Uterus (tissue), 4 donors: ENCODE results near the gene TBC1D3B. TPM values are rescaled to one million over a fixed set of nuclear protein-coding genes. Genes with fewer than 3 reads are reported as not detected.
A peak's percentile ranks its signal among the peaks of the same experiment; 100 is the strongest.
"Not testable (repeated sequence)": the region's sequence is repeated elsewhere in the genome, so short reads cannot be mapped to it uniquely, and the experiment has no call there.

ENCODE experiments used
- DNase-seq, 2 donors: peaks; one replicate each; pipeline ENCODE4 v3.0.0-alpha.2; 2019 to 2020
- H3K27ac ChIP-seq, 2 donors: fragments of 200-600 bp; sonication (generic); 1 replicate in 1 of 2; 2 replicates in 1 of 2; pipeline ENCODE4 v1.5.1; 2016 to 2018
- H3K27me3 ChIP-seq, 2 donors: fragments of 200-600 bp; sonication (generic); one replicate each; pipeline ENCODE4 v1.5.1; 2018 to 2019; ENCODE audit warnings: control low read depth in 1 of 2
- H3K36me3 ChIP-seq, 2 donors: fragments of 200-600 bp; sonication (generic); one replicate each; pipeline ENCODE4 v1.5.1; 2019; ENCODE audit warnings: control low read depth in 1 of 2
- H3K4me1 ChIP-seq, 2 donors: fragments of 200-600 bp; sonication (generic); one replicate each; pipeline ENCODE4 v1.5.1; 2018 to 2019; ENCODE audit warnings: control low read depth in 1 of 2
- H3K4me3 ChIP-seq, 2 donors: fragments of 200-600 bp; sonication (generic); 1 replicate in 1 of 2; 2 replicates in 1 of 2; pipeline ENCODE4 v1.5.1; 2018 to 2019; ENCODE audit warnings: mild to moderate bottlenecking in 1 of 2
- H3K9me3 ChIP-seq, 2 donors: fragments of 200-600 bp; sonication (generic); one replicate each; pipeline ENCODE4 v1.5.1; 2019; ENCODE audit warnings: control low read depth in 1 of 2
- POLR2A ChIP-seq, 2 donors: fragments of 450-650 bp; IDR thresholded peaks; one replicate each; pipeline ENCODE4 v1.6.1; 2016; ENCODE audit warnings: antibody characterized with exemption in 2 of 2, mild to moderate bottlenecking in 1 of 2, moderate library complexity in 1 of 2
- intact Hi-C: fragments of 100-400 bp; cut with DNase I; formaldehyde crosslinking; loops from one replicate; pipeline ENCODE4 v1.15.1; 2023; ENCODE audit warnings: low total_unique reads
- total RNA-seq, 4 donors: library from RNA; depleted of rRNA in 3 of 4; stranded (reverse); fragments of >200 nt in 3 of 4; gene quantifications; one replicate each; pipeline versions ENCODE4 v1.1.0 to v1.2.4, GENCODE V29; 2014 to 2023
- TF ChIP-seq, protein P1 (sequence below), 4 experiments: fragments of 200-600 bp in 2 of 4; fragments of 450-650 bp in 2 of 4; sonication (generic) in 2 of 4; IDR thresholded peaks; one replicate each; pipeline ENCODE4 v1.5.1; 2016 to 2019; ENCODE audit warnings: antibody characterized with exemption in 4 of 4, mild to moderate bottlenecking in 2 of 4, moderate library complexity in 1 of 4
- donor health status: DM: yes; HTN: yes; CAD: no.

The TBC1D3B gene
- total RNA-seq, 4 donors from 2014 or later, result 10.9 TPM; not detected in 3

DNA sequence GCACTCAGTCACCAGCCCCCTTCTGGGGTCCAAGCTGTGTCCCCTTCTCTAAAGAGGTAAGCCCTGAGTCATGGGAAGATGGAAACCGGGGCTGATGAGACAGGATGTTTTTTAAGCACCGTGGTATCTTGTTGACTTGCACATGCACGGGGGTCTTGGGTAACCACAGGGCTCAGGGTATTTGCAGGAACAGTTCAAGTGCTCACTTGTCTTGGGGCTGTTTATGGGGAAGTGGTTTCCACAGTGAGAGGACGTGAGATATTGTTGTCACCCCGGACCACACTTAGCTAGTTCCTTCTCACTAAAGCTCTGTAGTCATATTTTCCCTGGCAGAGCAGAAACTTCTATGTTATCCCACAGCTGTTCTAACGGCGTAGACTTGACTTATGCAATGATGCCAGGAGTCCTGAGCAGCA is 12.5 kb upstream of the TBC1D3B start:
- Histone ChIP-seq H3K4me3 (no peak overlapping the region), H3K27ac (no peak overlapping the region), H3K9me3 (no peaks in the 10 kb centered on the region), H3K27me3 (no peaks in the 10 kb centered on the region), H3K4me1 (peaks cover 0 to 2% of the 10 kb centered on the region in 2 donors), H3K36me3 (no peaks in the 10 kb centered on the region)
- TF ChIP-seq POLR2A (IDR thresholded peaks at IDR 0.05), result no peak
- TF ChIP-seq, protein P1, sequence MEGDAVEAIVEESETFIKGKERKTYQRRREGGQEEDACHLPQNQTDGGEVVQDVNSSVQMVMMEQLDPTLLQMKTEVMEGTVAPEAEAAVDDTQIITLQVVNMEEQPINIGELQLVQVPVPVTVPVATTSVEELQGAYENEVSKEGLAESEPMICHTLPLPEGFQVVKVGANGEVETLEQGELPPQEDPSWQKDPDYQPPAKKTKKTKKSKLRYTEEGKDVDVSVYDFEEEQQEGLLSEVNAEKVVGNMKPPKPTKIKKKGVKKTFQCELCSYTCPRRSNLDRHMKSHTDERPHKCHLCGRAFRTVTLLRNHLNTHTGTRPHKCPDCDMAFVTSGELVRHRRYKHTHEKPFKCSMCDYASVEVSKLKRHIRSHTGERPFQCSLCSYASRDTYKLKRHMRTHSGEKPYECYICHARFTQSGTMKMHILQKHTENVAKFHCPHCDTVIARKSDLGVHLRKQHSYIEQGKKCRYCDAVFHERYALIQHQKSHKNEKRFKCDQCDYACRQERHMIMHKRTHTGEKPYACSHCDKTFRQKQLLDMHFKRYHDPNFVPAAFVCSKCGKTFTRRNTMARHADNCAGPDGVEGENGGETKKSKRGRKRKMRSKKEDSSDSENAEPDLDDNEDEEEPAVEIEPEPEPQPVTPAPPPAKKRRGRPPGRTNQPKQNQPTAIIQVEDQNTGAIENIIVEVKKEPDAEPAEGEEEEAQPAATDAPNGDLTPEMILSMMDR (IDR thresholded peaks at IDR 0.05), result no peak
- intact Hi-C loops, result no loop called here
- no peak for DNase-seq

- H3K4me3 ChIP-seq, H3K27me3 ChIP-seq, H3K9me3 ChIP-seq, H3K27ac ChIP-seq, H3K36me3 ChIP-seq, intact Hi-C loops, H3K4me1 ChIP-seq, DNase-seq: not testable (repeated sequence)
Measured at GRCh38 chr17:36187943-36188665, 11.7 kb upstream of the TBC1D3B start.

- H3K27ac ChIP-seq, H3K4me3 ChIP-seq, H3K4me1 ChIP-seq, H3K27me3 ChIP-seq, H3K36me3 ChIP-seq, DNase-seq, intact Hi-C loops, H3K9me3 ChIP-seq: not testable (repeated sequence)
Measured at GRCh38 chr17:36186810-36187763, 10.7 kb upstream of the TBC1D3B start.

GRCh38 chr17:36185416-36185815 is 9.0 kb upstream of the TBC1D3B start:
- Histone ChIP-seq H3K9me3 (no peaks in the 10 kb centered on the region), H3K27ac (no peak overlapping the region), H3K27me3 (peaks cover 0 to 3% of the 10 kb centered on the region in 2 donors), H3K4me3 (no peak overlapping the region), H3K4me1 (peaks cover 0 to 6% of the 10 kb centered on the region in 2 donors), H3K36me3 (no peaks in the 10 kb centered on the region)
- TF ChIP-seq POLR2A (IDR thresholded peaks at IDR 0.05), result no peak
- TF ChIP-seq, protein P1 (IDR thresholded peaks at IDR 0.05), result no peak
- intact Hi-C loops, result no loop called here
- DNase-seq, result no peak

DNA sequence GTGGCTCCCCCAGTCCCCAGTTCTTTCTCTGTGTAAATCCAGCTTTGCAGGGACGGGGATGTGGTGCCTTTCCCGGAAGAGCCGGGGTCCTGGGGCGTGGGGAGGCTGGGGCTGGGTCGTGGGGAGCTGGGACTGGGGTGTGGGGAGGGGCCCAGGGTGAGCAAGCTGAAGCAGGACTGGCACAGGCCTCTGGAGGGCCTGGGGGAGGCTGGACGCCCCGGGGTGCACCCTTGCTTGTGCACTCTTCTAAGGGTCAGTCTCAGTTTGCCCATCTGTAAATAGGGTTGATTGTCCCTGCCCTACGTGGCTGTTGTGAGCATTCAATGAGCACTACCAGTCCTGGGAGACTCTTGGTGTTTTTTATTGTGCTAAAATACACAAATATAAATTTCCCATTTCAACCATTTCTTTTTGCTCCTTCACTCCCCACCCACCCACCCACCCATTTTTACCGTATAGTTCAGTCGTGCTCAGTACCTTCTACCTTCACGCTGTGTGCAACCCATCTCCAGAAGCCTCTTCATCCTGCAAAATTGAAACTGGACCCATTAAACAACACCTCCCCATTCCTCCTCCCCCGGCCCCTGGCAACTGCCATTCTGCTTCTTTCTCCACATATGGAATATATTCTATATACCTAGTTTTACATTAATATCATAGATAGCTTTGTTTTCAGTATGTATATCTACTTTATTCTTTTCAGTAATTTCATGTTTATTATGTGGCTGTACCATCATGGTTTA is 7.8 kb upstream of the TBC1D3B start:
- Histone ChIP-seq H3K4me1 (peaks cover 0 to 6% of the 10 kb centered on the region in 2 donors), H3K9me3 (no peaks in the 10 kb centered on the region), H3K27ac (peak overlapping the region in 1 of 2 donors; percentile 33), H3K36me3 (no peaks in the 10 kb centered on the region), H3K4me3 (peak overlapping the region; percentile 42 to 56), H3K27me3 (peaks cover 0 to 3% of the 10 kb centered on the region in 2 donors)
- peak in 1 of 2 donors; percentile 2 for DNase-seq
- TF ChIP-seq POLR2A (IDR thresholded peaks at IDR 0.05), result no peak
- TF ChIP-seq, protein P1 (IDR thresholded peaks at IDR 0.05), result no peak
- intact Hi-C loops, result no loop called here
